NB4 (cell line): ENCODE results near the gene NBEA.

ENCODE experiments used
- DNase-seq: peaks from one replicate; pipeline ENCODE4 v3.0.0; 2010; ENCODE audit warnings: low read depth
- H3K4me3 ChIP-seq: one replicate; pipeline ENCODE4 v1.5.1; 2011; ENCODE audit warnings: mild to moderate bottlenecking, low read depth, low read length, moderate library complexity
- MYC ChIP-seq: IDR thresholded peaks from 2 replicates; pipeline ENCODE4 v1.6.1; 2011; ENCODE audit warnings: low read depth, low read length
- POLR2A ChIP-seq: IDR thresholded peaks from 2 replicates; pipeline ENCODE4 v1.6.1; 2011; ENCODE audit warnings: mild to moderate bottlenecking; ENCODE audit not compliant: insufficient read length; ENCODE audit errors: extremely low read depth
- TF ChIP-seq, protein P1 (sequence below): IDR thresholded peaks from one replicate; pipeline ENCODE4 v1.5.1; 2012; ENCODE audit warnings: low read depth, low read length
- TF ChIP-seq, protein P2 (sequence below): IDR thresholded peaks from 2 replicates; pipeline ENCODE4 v1.6.1; 2011; ENCODE audit warnings: low read depth, low read length

Gene NBEA

GRCh38 chr13:35699825-35700510 lies 757.9 kb downstream of the NBEA start:
- no peak overlapping the region for H3K4me3 ChIP-seq
- TF ChIP-seq, protein P1, sequence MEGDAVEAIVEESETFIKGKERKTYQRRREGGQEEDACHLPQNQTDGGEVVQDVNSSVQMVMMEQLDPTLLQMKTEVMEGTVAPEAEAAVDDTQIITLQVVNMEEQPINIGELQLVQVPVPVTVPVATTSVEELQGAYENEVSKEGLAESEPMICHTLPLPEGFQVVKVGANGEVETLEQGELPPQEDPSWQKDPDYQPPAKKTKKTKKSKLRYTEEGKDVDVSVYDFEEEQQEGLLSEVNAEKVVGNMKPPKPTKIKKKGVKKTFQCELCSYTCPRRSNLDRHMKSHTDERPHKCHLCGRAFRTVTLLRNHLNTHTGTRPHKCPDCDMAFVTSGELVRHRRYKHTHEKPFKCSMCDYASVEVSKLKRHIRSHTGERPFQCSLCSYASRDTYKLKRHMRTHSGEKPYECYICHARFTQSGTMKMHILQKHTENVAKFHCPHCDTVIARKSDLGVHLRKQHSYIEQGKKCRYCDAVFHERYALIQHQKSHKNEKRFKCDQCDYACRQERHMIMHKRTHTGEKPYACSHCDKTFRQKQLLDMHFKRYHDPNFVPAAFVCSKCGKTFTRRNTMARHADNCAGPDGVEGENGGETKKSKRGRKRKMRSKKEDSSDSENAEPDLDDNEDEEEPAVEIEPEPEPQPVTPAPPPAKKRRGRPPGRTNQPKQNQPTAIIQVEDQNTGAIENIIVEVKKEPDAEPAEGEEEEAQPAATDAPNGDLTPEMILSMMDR: no peak
- TF ChIP-seq MYC (no peak), POLR2A (no peak)
- TF ChIP-seq, protein P2, sequence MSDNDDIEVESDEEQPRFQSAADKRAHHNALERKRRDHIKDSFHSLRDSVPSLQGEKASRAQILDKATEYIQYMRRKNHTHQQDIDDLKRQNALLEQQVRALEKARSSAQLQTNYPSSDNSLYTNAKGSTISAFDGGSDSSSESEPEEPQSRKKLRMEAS: no peak
- no peak for DNase-seq

DNA sequence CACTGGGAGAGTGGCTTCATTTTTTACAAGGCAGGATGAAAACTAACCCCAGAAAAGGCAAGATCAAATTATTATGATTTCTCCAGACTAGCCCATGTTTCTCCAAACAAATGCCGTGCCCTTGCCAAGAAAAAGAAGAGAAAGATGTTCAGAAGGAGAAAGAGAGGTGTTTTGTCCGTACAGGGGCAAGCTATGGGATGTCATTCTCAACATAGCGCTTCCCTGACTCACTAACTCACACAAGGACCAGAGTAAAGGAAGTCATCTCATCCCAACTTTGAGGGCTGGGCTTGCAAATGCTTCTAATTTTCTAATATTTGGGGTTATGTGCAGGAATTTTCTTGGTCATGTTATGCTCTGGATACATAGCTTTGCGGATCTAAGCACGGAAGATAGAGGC lies 758.6 kb downstream of the NBEA start:
- no peak overlapping the region for H3K4me3 ChIP-seq
- DNase-seq: no peak
- TF ChIP-seq, protein P2: no peak
- TF ChIP-seq POLR2A (no peak), MYC (no peak)
- TF ChIP-seq, protein P1: no peak

DNA sequence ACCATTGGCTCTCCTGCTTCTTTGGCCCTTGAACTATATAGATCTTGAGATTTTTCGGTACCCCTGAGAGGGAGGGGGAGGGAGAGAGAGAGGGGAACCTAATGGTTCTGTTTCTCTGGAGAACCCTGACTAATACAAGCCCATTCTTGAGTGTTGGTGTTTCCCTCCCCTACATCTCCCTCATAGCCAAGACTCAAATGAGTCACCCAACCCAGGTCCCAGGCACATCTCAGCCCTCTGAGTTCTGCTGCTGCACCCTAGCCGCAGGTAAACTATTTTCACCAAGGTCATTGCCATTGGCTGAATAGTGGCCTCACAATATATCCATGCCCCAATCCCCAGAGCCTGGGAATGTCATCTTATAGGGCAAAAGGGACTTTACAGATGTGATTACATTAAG lies 760.2 kb downstream of the NBEA start:
- TF ChIP-seq, protein P2: no peak
- TF ChIP-seq, protein P1: no peak
- no peak for TF ChIP-seq MYC
- TF ChIP-seq POLR2A: no peak
- no peak for DNase-seq
- no peak overlapping the region for H3K4me3 ChIP-seq

GRCh38 chr13:35703061-35703460 lies 761.0 kb downstream of the NBEA start:
- no peak overlapping the region for H3K4me3 ChIP-seq
- TF ChIP-seq, protein P1: no peak
- TF ChIP-seq MYC (no peak), POLR2A (no peak)
- TF ChIP-seq, protein P2: no peak
- DNase-seq: no peak

DNA sequence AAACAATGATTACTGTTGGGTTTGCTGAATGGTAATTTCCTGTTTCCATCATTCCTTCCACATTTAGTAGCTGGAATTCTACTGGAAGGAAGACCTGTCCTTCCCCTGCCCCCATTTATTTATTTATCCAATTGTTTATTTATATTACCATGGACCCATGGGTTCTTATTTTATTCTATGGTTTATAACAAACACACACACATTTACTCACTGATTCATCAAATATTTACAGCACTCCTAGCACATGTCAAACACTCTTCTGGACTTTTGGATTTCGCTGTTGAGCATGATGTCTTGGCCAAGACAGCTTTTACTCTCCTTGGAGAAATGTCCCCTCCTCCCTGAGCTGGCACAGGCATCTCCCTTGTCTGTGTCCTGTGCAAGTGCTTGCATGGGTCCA lies 762.3 kb downstream of the NBEA start:
- no peak for TF ChIP-seq POLR2A
- no peak for TF ChIP-seq MYC
- TF ChIP-seq, protein P1: no peak
- TF ChIP-seq, protein P2: no peak
- H3K4me3 ChIP-seq: no peak overlapping the region
- DNase-seq: no peak
